ENCODE measurements around the gene APOB.
A peak's percentile ranks its signal among the peaks of the same experiment; 100 is the strongest.

- TF ChIP-seq ZNF124 (CRISPR knock-in tag; IDR thresholded peaks at IDR 0.05) (no peak), ZNF513 (CRISPR knock-in tag; conservative IDR thresholded peaks at IDR 0.05) (no peak), POLR2AphosphoS5 (IDR thresholded peaks at IDR 0.05; ENCODE audit: low read depth, low read length) (peak; percentile 51), BCL6 (CRISPR knock-in tag; IDR thresholded peaks at IDR 0.05) (no peak), HNRNPK (IDR thresholded peaks at IDR 0.05; ENCODE audit: low read depth, low read length, poor library complexity, severe bottlenecking) (no peak), SPEN (CRISPR knock-in tag; IDR thresholded peaks at IDR 0.05; ENCODE audit: low read depth) (no peak), GABPB1 (CRISPR knock-in tag; IDR thresholded peaks at IDR 0.05) (no peak), POLR2G (IDR thresholded peaks at IDR 0.05; ENCODE audit: low read depth, low read length) (peak; percentile 47), TCF7 (IDR thresholded peaks at IDR 0.05; ENCODE audit: low read depth) (no peak), NFRKB (IDR thresholded peaks at IDR 0.05) (no peak), USF2 (IDR thresholded peaks at IDR 0.05; ENCODE audit: low read depth, low read length) (no peak), USF2 (CRISPR knock-in tag; IDR thresholded peaks at IDR 0.05; ENCODE audit: borderline replicate concordance) (no peak)
- TF ChIP-seq, protein P1, sequence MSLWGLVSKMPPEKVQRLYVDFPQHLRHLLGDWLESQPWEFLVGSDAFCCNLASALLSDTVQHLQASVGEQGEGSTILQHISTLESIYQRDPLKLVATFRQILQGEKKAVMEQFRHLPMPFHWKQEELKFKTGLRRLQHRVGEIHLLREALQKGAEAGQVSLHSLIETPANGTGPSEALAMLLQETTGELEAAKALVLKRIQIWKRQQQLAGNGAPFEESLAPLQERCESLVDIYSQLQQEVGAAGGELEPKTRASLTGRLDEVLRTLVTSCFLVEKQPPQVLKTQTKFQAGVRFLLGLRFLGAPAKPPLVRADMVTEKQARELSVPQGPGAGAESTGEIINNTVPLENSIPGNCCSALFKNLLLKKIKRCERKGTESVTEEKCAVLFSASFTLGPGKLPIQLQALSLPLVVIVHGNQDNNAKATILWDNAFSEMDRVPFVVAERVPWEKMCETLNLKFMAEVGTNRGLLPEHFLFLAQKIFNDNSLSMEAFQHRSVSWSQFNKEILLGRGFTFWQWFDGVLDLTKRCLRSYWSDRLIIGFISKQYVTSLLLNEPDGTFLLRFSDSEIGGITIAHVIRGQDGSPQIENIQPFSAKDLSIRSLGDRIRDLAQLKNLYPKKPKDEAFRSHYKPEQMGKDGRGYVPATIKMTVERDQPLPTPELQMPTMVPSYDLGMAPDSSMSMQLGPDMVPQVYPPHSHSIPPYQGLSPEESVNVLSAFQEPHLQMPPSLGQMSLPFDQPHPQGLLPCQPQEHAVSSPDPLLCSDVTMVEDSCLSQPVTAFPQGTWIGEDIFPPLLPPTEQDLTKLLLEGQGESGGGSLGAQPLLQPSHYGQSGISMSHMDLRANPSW (CRISPR knock-in tag; IDR thresholded peaks at IDR 0.05; ENCODE audit: borderline replicate concordance), result no peak
These were observed 10.4 kb downstream of the APOB start for GRCh38 chr2:21033237-21034155.

All from HepG2 (cell line).